HepG2 (cell line): ENCODE results near the gene KLF9. TPM values are rescaled to one million over a fixed set of nuclear protein-coding genes. Genes with fewer than 3 reads are reported as not detected.
A peak's percentile ranks its signal among the peaks of the same experiment; 100 is the strongest.

ENCODE experiments used
- CBFB ChIP-seq: sonication (generic); formaldehyde crosslinking; IDR thresholded peaks from 2 replicates; pipeline ENCODE4 v1.4.0; 2020; ENCODE audit warnings: missing genetic modification reagents
- ELK4 ChIP-seq: sonication (generic); formaldehyde crosslinking; IDR thresholded peaks from 2 replicates; pipeline ENCODE4 v1.9.0; 2021; ENCODE audit warnings: missing genetic modification reagents, borderline replicate concordance
- KDM6A ChIP-seq: IDR thresholded peaks from 2 replicates; pipeline ENCODE4 v1.6.1; 2016; ENCODE audit warnings: low read depth
- MBNL3 ChIP-seq: fragments of 250-450 bp; sonication (Bioruptor Pico); conservative IDR thresholded peaks from 2 replicates; pipeline ENCODE4 v1.8.0; 2022; ENCODE audit warnings: mild to moderate bottlenecking, inconsistent platforms
- PLRG1 ChIP-seq: fragments of 450-650 bp; conservative IDR thresholded peaks from 2 replicates; pipeline ENCODE4 v1.6.1; 2016
- PRDM10 ChIP-seq: sonication (generic); formaldehyde crosslinking; IDR thresholded peaks from 2 replicates; pipeline ENCODE4 v1.4.0; 2020; ENCODE audit warnings: low read depth, missing genetic modification reagents
- SRSF1 ChIP-seq: fragments of 200-400 bp; formaldehyde crosslinking; optimal IDR thresholded peaks from 2 replicates; pipeline ENCODE3; 2017; ENCODE audit warnings: mild to moderate bottlenecking, low read depth, low read length, moderate library complexity
- TBL1XR1 ChIP-seq: fragments of 150-350 bp; IDR thresholded peaks from 2 replicates; pipeline ENCODE4 v1.6.1; 2014; ENCODE audit warnings: borderline replicate concordance, low read length; ENCODE audit not compliant: partially characterized antibody
- TERF1 ChIP-seq: sonication (generic); formaldehyde crosslinking; IDR thresholded peaks from 2 replicates; pipeline ENCODE4 v1.8.0; 2022; ENCODE audit warnings: mild to moderate bottlenecking, missing genetic modification reagents, moderate library complexity
- ZBTB1 ChIP-seq: sonication (generic); formaldehyde crosslinking; IDR thresholded peaks from 2 replicates; pipeline ENCODE4 v1.4.0; 2020; ENCODE audit warnings: missing genetic modification reagents, borderline replicate concordance
- ZBTB7B ChIP-seq: sonication (generic); formaldehyde crosslinking; IDR thresholded peaks from 2 replicates; pipeline ENCODE4 v1.4.0; 2020; ENCODE audit warnings: missing genetic modification reagents
- ZNF335 ChIP-seq: sonication (generic); formaldehyde crosslinking; IDR thresholded peaks from 2 replicates; pipeline ENCODE4 v1.4.0; 2020; ENCODE audit warnings: missing genetic modification reagents
- ZNF660 ChIP-seq: sonication (generic); formaldehyde crosslinking; IDR thresholded peaks from 2 replicates; pipeline ENCODE4 v1.5.1; 2020; ENCODE audit warnings: mild to moderate bottlenecking, low read depth, missing genetic modification reagents, borderline replicate concordance
- ZNF782 ChIP-seq: sonication (generic); formaldehyde crosslinking; IDR thresholded peaks from 2 replicates; pipeline ENCODE4 v1.4.0; 2020; ENCODE audit warnings: missing genetic modification reagents, mild to moderate bottlenecking, borderline replicate concordance
- polyA plus RNA-seq, 8 experiments: library from polyadenylated mRNA; depleted of rRNA in 3 of 8; stranded (reverse) in 7 of 8; unstranded in 1 of 8; fragments of >200 nt; fragmentation: Illumina TruSeq in 4 of 8; extraction: Trizol in 4 of 8; gene quantifications; 2 replicates each; pipeline versions ENCODE4 v1.2.1 to v1.2.3, GENCODE V29; 2011 to 2016; ENCODE audit warnings: low read depth in 4 of 8, missing spikeins in 1 of 8, mixed read lengths in 1 of 8; ENCODE audit not compliant: insufficient read depth in 1 of 8
- total RNA-seq, 5 experiments: library from RNA; depleted of rRNA; stranded (reverse); fragments of >200 nt; fragmentation: Illumina TruSeq; extraction: Trizol; gene quantifications; 2 replicates each; pipeline ENCODE4 v1.2.3, GENCODE V29; 2016; ENCODE audit warnings: low read depth in 1 of 5
- TF ChIP-seq, protein P1 (sequence below): sonication (generic); formaldehyde crosslinking; IDR thresholded peaks from 2 replicates; pipeline ENCODE4 v1.4.0; 2020; ENCODE audit warnings: missing genetic modification reagents, borderline replicate concordance
- TF ChIP-seq, protein P2 (sequence below): sonication (generic); formaldehyde crosslinking; IDR thresholded peaks from 2 replicates; pipeline ENCODE4 v1.8.1; 2023; ENCODE audit warnings: mild to moderate bottlenecking, missing genetic modification reagents

Gene KLF9
- total and polyA plus RNA-seq, 2 of the 13 experiments (the other 11 are each of a cell fraction or from before 2014, with no cell fraction given), result 5.7 to 7.2 TPM

GRCh38 chr9:70413799-70414775 is at the start of gene KLF9 (continued):
- TF ChIP-seq, protein P1, sequence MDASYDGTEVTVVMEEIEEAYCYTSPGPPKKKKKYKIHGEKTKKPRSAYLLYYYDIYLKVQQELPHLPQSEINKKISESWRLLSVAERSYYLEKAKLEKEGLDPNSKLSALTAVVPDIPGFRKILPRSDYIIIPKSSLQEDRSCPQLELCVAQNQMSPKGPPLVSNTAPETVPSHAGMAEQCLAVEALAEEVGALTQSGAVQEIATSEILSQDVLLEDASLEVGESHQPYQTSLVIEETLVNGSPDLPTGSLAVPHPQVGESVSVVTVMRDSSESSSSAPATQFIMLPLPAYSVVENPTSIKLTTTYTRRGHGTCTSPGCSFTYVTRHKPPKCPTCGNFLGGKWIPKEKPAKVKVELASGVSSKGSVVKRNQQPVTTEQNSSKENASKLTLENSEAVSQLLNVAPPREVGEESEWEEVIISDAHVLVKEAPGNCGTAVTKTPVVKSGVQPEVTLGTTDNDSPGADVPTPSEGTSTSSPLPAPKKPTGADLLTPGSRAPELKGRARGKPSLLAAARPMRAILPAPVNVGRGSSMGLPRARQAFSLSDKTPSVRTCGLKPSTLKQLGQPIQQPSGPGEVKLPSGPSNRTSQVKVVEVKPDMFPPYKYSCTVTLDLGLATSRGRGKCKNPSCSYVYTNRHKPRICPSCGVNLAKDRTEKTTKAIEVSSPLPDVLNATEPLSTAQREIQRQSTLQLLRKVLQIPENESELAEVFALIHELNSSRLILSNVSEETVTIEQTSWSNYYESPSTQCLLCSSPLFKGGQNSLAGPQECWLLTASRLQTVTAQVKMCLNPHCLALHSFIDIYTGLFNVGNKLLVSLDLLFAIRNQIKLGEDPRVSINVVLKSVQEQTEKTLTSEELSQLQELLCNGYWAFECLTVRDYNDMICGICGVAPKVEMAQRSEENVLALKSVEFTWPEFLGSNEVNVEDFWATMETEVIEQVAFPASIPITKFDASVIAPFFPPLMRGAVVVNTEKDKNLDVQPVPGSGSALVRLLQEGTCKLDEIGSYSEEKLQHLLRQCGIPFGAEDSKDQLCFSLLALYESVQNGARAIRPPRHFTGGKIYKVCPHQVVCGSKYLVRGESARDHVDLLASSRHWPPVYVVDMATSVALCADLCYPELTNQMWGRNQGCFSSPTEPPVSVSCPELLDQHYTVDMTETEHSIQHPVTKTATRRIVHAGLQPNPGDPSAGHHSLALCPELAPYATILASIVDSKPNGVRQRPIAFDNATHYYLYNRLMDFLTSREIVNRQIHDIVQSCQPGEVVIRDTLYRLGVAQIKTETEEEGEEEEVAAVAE (CRISPR knock-in tag), result peak; percentile 97
- TF ChIP-seq, protein P2, sequence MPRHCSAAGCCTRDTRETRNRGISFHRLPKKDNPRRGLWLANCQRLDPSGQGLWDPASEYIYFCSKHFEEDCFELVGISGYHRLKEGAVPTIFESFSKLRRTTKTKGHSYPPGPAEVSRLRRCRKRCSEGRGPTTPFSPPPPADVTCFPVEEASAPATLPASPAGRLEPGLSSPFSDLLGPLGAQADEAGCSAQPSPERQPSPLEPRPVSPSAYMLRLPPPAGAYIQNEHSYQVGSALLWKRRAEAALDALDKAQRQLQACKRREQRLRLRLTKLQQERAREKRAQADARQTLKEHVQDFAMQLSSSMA (CRISPR knock-in tag), result 0 out of 2 replicates have a peak, but pooled peaks have one; percentile 75
- peak; percentile 76; the same call in 1 of the 2 replicates for TF ChIP-seq ZNF782
- peak; percentile 46; the same call in 1 of the 2 replicates for TF ChIP-seq ZNF335 (CRISPR knock-in tag)
- TF ChIP-seq SRSF1, result peak; percentile 66
- no peak for TF ChIP-seq KDM6A (CRISPR knock-in tag)
- TF ChIP-seq MBNL3 (CRISPR knock-in tag), result no peak
- TF ChIP-seq TERF1 (CRISPR knock-in tag), result no peak
- no peak for TF ChIP-seq ZBTB1 (CRISPR knock-in tag)
- TF ChIP-seq PRDM10 (CRISPR knock-in tag), result peak; percentile 77
- TF ChIP-seq CBFB (CRISPR knock-in tag), result no peak
- TF ChIP-seq TBL1XR1, result no peak
- TF ChIP-seq PLRG1, result no peak
- no peak for TF ChIP-seq ZNF660 (CRISPR knock-in tag)
- no peak for TF ChIP-seq ZBTB7B (CRISPR knock-in tag)
- no peak for TF ChIP-seq ELK4
